ENCODE measurements around the gene C1D.
"Not testable (repeated sequence)": the region's sequence is repeated elsewhere in the genome, so short reads cannot be mapped to it uniquely, and the experiment has no call there.

Gene C1D

GRCh38 chr2:67999332-67999731 lies 63.5 kb downstream of the C1D start:
- in situ Hi-C loops (cut with HindIII; ENCODE audit: low sequenced_read_pairs): no loop called here
- TF ChIP-seq, protein P1, sequence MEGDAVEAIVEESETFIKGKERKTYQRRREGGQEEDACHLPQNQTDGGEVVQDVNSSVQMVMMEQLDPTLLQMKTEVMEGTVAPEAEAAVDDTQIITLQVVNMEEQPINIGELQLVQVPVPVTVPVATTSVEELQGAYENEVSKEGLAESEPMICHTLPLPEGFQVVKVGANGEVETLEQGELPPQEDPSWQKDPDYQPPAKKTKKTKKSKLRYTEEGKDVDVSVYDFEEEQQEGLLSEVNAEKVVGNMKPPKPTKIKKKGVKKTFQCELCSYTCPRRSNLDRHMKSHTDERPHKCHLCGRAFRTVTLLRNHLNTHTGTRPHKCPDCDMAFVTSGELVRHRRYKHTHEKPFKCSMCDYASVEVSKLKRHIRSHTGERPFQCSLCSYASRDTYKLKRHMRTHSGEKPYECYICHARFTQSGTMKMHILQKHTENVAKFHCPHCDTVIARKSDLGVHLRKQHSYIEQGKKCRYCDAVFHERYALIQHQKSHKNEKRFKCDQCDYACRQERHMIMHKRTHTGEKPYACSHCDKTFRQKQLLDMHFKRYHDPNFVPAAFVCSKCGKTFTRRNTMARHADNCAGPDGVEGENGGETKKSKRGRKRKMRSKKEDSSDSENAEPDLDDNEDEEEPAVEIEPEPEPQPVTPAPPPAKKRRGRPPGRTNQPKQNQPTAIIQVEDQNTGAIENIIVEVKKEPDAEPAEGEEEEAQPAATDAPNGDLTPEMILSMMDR (IDR thresholded peaks at IDR 0.05; ENCODE audit: low read depth, low read length, missing control alignments): no peak
- no peak for DNase-seq (ENCODE audit: low read depth)
- H3K4me3 ChIP-seq (ENCODE audit: low read depth, low read length): no peak overlapping the region

- TF ChIP-seq, protein P1 (IDR thresholded peaks at IDR 0.05; ENCODE audit: low read depth, low read length, missing control alignments): no peak
- in situ Hi-C loops (cut with HindIII; ENCODE audit: low sequenced_read_pairs): no loop called here
- no peak for DNase-seq (ENCODE audit: low read depth)
- H3K4me3 ChIP-seq (ENCODE audit: low read depth, low read length): no peak overlapping the region
Measured at GRCh38 chr2:67997903-67998302, 64.9 kb downstream of the C1D start.

DNA sequence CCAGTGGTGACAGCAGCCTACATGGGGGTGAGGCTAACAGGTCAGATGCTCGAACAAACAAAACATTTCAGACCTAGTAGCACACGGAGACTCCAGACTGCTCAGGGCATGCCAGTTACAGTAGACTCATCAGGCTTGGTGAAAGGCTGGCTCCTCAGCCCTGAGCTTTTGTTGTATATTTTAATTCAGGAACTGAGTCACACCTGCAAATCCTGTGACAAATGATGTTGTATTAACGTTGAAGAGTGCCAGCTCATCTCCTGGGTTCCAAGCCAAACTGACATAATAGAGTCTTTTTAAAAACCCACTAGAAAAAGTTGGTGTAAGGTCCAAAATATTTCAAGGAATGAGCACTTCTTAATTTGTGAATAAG lies 65.3 kb downstream of the C1D start:
- TF ChIP-seq, protein P1 (IDR thresholded peaks at IDR 0.05; ENCODE audit: low read depth, low read length, missing control alignments): no peak
- in situ Hi-C loops (cut with HindIII; ENCODE audit: low sequenced_read_pairs): no loop called here

GRCh38 chr2:67996772-67997527 lies 65.9 kb downstream of the C1D start:
- in situ Hi-C loops (cut with HindIII; ENCODE audit: low sequenced_read_pairs): no loop called here
- TF ChIP-seq, protein P1 (IDR thresholded peaks at IDR 0.05; ENCODE audit: low read depth, low read length, missing control alignments): no peak
- no peak for DNase-seq (ENCODE audit: low read depth)
- no peak overlapping the region for H3K4me3 ChIP-seq (ENCODE audit: low read depth, low read length)

More for the DNA sequence above, 65.3 kb downstream of the C1D start:
- H3K4me3 ChIP-seq (ENCODE audit: low read depth, low read length): no peak overlapping the region
- no peak for DNase-seq (ENCODE audit: low read depth)

DNA sequence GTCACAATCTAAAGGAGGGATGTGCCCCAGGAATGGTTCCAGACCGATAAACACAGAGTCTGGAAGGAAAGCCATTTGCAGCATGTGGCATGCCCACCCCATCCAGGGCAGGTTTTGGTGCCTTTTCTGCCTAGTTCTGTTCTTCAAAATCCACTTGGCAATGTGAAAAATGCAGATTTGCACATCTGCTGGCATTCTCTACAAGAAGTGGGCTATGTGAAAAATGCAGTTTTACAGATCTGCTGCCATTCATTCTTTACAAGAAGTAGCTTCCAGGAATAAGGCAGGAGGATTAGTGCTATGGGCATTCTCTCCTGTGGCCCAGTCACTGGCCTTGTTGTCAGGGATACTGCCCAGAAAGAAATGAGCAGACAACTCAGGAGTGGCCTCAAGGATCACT lies 68.1 kb downstream of the C1D start:
- no peak overlapping the region for H3K4me3 ChIP-seq (ENCODE audit: low read depth, low read length)
- no peak for DNase-seq (ENCODE audit: low read depth)
- in situ Hi-C loops (cut with HindIII; ENCODE audit: low sequenced_read_pairs): no loop called here
- TF ChIP-seq, protein P1 (IDR thresholded peaks at IDR 0.05; ENCODE audit: low read depth, low read length, missing control alignments): no peak

DNA sequence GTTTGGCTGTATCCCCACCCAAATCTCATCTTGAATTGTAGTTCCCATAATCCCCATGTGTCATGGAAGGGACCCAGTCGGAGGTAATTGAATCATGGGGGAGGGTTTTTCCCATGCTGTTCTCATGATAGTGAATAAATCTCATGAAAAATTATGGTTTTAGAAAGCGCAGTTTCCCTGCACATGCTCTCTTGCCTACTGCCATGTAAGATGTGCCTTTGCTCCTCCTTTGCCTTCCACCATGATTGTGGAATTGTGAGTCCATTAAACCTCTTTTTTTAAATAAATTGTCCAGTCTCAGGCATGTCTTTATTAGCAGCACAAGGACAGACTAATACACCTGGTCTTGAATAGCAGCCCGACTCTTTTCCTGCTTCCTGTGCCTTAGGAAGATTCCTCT lies 68.7 kb downstream of the C1D start:
- H3K4me3 ChIP-seq (ENCODE audit: low read depth, low read length); DNase-seq (ENCODE audit: low read depth); in situ Hi-C loops (cut with HindIII; ENCODE audit: low sequenced_read_pairs): not testable (repeated sequence)

DNA sequence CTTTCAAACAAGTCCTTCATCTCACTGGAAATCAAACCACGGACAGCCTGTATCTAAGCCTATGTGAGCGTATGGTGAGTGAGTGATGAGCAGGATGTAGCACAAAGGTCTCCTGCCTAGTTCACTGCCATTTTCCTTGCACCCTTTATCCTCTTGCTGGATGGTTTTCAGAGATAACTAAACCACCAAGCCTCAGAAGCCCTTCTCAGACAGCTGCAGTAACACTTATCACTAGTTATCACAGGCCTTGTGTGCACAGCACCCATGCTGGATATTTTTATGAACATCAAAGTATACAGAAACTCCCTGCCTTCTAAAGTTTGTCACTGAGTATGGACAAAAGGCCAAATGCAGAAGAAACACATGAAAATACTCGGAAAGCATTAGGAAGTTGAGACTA lies 69.5 kb downstream of the C1D start:
- no peak for DNase-seq (ENCODE audit: low read depth)
- in situ Hi-C loops (cut with HindIII; ENCODE audit: low sequenced_read_pairs): no loop called here
- TF ChIP-seq, protein P1 (IDR thresholded peaks at IDR 0.05; ENCODE audit: low read depth, low read length, missing control alignments): no peak

More for the DNA sequence above, 69.5 kb downstream of the C1D start:
- H3K4me3 ChIP-seq (ENCODE audit: low read depth, low read length): no peak overlapping the region
